ENCODE measurements around the gene RNF113A. TPM values are rescaled to one million over a fixed set of nuclear protein-coding genes. Genes with fewer than 3 reads are reported as not detected.

Gene RNF113A
- total RNA-seq, 2 experiments from 2014 or later = 32.3 to 33.2 TPM

Other genes starting within 250 kb of the RNF113A start
- 100 to 1,000 TPM; 205 to 209 TPM for gene SEPTIN6, start 178.6 kb downstream of the RNF113A start, total RNA-seq
- under 1 TPM in 1 of 2 experiments, not detected in 1; 0.23 TPM for gene SOWAHD, start 113.1 kb downstream of the RNF113A start, total RNA-seq
- 1,000 to 10,000 TPM; 2,778 to 2,808 TPM for gene RPL39, start 80.1 kb downstream of the RNF113A start, total RNA-seq
- gene UPF3B, start 18.8 kb downstream of the RNF113A start, total RNA-seq = 10 to 100 TPM; 16.0 to 16.6 TPM
- 10 to 100 TPM; 85.5 to 90.6 TPM for gene NDUFA1, start 99 bp upstream of the RNF113A start, total RNA-seq
- gene AKAP14, start 24.2 kb upstream of the RNF113A start, total RNA-seq = not detected
- 10 to 100 TPM in 1 of 2 experiments, 1 to 10 TPM in 1; 10.0 to 12.2 TPM for gene NKAP, start 72.0 kb upstream of the RNF113A start, total RNA-seq
- not detected for gene RHOXF2B, start 206.0 kb upstream of the RNF113A start, total RNA-seq
- not detected for gene RHOXF1, start 244.2 kb upstream of the RNF113A start, total RNA-seq